GM23248 (cell line): Measurements from ENCODE around the gene EML2.

ENCODE experiments used
- EZH2 ChIP-seq: fragments of 200-600 bp; sonication (generic); IDR thresholded peaks from 2 replicates; pipeline ENCODE4 v1.6.1; 2018; ENCODE audit warnings: antibody characterized with exemption, mild to moderate bottlenecking; ENCODE audit not compliant: insufficient read depth, poor library complexity, severe bottlenecking
- EZH2phosphoT487 ChIP-seq: fragments of 200-600 bp; sonication (generic); IDR thresholded peaks from 2 replicates; pipeline ENCODE4 v1.6.1; 2018; ENCODE audit warnings: antibody characterized with exemption, moderate library complexity, mild to moderate bottlenecking, low read depth; ENCODE audit not compliant: insufficient read depth

GRCh38 chr19:45567609-45568008, 71.6 kb downstream of the EML2 start:
- TF ChIP-seq EZH2 = no peak
- TF ChIP-seq EZH2phosphoT487 = no peak
